ENCODE data around the gene MACROH2A1. TPM values are rescaled to one million over a fixed set of nuclear protein-coding genes. Genes with fewer than 3 reads are reported as not detected.

Gene MACROH2A1
- total and polyA plus RNA-seq, 9 of the 15 experiments (the other 6 are each of a cell fraction or from before 2014, with no cell fraction given), result 44.9 to 289 (median 193) TPM

DNA sequence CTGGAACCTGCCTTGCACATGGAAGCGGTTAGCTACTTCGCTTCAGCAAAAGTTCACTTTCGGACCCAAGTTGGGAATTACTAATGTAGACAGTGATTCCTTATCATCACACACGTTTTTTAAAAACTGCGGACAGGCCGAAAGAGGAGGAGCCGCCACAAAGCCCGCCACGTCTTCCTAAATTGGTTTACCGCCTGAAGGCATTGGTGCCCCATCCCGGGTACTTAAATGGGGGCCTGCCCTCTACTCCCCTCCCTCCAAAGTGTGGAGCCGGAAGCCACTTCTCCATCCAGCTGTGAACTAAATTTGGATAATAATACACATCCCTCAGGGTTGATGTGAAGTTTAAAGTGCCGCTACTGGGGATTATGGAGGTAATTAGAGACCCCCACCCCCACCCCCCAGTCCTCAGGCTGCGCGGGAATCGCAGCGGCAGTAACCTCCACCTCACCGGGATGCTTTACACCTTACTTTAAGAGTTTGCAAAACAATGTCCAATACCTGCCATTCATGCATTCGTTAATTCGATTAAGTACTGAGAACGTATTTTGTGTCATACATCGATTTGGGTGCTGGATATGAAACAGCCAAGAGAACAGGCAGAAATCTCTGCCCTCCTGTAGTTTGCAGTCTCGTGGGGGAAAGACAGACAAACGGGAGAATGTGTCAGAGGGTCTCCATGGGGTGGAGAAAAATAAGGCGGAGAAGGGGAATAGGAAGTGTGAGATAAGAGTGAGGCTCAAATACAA lies 937 bp upstream of the MACROH2A1 start:
- Histone ChIP-seq H2AFZ (ENCODE audit: low read depth, low read length) (peak overlapping the region; percentile 96), H3K27me3 (ENCODE audit: control insufficient read depth in 2 of 2, insufficient read depth in 2 of 2, low read length in 2 of 2) (no peaks in the 10 kb centered on the region), H3K79me2 (ENCODE audit: control insufficient read depth, insufficient read depth, low read length) (peaks cover 47% of the 10 kb centered on the region), H3K27ac (ENCODE audit: extremely low read depth, low read depth, low read length) (peak overlapping the region; percentile 89), H3K4me3 (peak overlapping the region; percentile 88), H3K9ac (ENCODE audit: insufficient read depth in 1 of 2, low read depth in 2 of 2, low read length in 2 of 2) (peak overlapping the region; percentile 88 to 98), H3K9me1 (ENCODE audit: control insufficient read depth, insufficient read depth, low read length) (peaks cover 5% of the 10 kb centered on the region), H4K20me1 (replicated peaks; ENCODE audit: control insufficient read depth, insufficient read depth, low read length) (peaks cover 25% of the 10 kb centered on the region), H3K36me3 (ENCODE audit: control insufficient read depth, insufficient read depth, low read length) (peaks cover 15% of the 10 kb centered on the region), H3K4me1 (replicated peaks in 1 of 2; ENCODE audit: control insufficient read depth in 2 of 2, insufficient read depth in 2 of 2, low read length in 2 of 2) (peaks cover 30 to 39% of the 10 kb centered on the region in 2 experiments), H3K4me2 (ENCODE audit: insufficient read depth, low read length) (peak overlapping the region; percentile 83), H3K9me3 (replicated peaks; ENCODE audit: control insufficient read depth, insufficient read depth, low read depth, low read length) (no peaks in the 10 kb centered on the region)
- intact Hi-C loops (cut with micrococcal nuclease) (no loop called here), in situ Hi-C loops (cut with MboI) (no loop called here)
- TSS peak; percentile 82 for BruUV-seq (replicated peaks)
- ChIA-PET POLR2A (interaction anchor here (0.9 to 1.3 kb wide), 4 partner anchors 8 to 36 kb away, joined by 3 to 4 read pairs (median 3); no protein-coding TSS in a partner anchor), CTCF (ENCODE audit: low intra/inter-chr PET ratio) (no interaction called here)
- DNase-seq (ENCODE audit: extremely low read depth in 1 of 4, low spot score in 3 of 4) (no peak), ATAC-seq (no peak), FAIRE-seq (no peak)
- 85% methylated on average over 25 of the region's 25 CpGs for WGBS (ENCODE audit: insufficient coverage, low coverage, missing lambda C conversion rate)
- TF ChIP-seq ZNF140 (CRISPR knock-in tag; IDR thresholded peaks at IDR 0.05), result no peak
- 0 out of 2 replicates have a peak, but pooled peaks have one; percentile 42 for TF ChIP-seq THRAP3 (IDR thresholded peaks at IDR 0.05; ENCODE audit: borderline replicate concordance)
- TF ChIP-seq, protein P1, sequence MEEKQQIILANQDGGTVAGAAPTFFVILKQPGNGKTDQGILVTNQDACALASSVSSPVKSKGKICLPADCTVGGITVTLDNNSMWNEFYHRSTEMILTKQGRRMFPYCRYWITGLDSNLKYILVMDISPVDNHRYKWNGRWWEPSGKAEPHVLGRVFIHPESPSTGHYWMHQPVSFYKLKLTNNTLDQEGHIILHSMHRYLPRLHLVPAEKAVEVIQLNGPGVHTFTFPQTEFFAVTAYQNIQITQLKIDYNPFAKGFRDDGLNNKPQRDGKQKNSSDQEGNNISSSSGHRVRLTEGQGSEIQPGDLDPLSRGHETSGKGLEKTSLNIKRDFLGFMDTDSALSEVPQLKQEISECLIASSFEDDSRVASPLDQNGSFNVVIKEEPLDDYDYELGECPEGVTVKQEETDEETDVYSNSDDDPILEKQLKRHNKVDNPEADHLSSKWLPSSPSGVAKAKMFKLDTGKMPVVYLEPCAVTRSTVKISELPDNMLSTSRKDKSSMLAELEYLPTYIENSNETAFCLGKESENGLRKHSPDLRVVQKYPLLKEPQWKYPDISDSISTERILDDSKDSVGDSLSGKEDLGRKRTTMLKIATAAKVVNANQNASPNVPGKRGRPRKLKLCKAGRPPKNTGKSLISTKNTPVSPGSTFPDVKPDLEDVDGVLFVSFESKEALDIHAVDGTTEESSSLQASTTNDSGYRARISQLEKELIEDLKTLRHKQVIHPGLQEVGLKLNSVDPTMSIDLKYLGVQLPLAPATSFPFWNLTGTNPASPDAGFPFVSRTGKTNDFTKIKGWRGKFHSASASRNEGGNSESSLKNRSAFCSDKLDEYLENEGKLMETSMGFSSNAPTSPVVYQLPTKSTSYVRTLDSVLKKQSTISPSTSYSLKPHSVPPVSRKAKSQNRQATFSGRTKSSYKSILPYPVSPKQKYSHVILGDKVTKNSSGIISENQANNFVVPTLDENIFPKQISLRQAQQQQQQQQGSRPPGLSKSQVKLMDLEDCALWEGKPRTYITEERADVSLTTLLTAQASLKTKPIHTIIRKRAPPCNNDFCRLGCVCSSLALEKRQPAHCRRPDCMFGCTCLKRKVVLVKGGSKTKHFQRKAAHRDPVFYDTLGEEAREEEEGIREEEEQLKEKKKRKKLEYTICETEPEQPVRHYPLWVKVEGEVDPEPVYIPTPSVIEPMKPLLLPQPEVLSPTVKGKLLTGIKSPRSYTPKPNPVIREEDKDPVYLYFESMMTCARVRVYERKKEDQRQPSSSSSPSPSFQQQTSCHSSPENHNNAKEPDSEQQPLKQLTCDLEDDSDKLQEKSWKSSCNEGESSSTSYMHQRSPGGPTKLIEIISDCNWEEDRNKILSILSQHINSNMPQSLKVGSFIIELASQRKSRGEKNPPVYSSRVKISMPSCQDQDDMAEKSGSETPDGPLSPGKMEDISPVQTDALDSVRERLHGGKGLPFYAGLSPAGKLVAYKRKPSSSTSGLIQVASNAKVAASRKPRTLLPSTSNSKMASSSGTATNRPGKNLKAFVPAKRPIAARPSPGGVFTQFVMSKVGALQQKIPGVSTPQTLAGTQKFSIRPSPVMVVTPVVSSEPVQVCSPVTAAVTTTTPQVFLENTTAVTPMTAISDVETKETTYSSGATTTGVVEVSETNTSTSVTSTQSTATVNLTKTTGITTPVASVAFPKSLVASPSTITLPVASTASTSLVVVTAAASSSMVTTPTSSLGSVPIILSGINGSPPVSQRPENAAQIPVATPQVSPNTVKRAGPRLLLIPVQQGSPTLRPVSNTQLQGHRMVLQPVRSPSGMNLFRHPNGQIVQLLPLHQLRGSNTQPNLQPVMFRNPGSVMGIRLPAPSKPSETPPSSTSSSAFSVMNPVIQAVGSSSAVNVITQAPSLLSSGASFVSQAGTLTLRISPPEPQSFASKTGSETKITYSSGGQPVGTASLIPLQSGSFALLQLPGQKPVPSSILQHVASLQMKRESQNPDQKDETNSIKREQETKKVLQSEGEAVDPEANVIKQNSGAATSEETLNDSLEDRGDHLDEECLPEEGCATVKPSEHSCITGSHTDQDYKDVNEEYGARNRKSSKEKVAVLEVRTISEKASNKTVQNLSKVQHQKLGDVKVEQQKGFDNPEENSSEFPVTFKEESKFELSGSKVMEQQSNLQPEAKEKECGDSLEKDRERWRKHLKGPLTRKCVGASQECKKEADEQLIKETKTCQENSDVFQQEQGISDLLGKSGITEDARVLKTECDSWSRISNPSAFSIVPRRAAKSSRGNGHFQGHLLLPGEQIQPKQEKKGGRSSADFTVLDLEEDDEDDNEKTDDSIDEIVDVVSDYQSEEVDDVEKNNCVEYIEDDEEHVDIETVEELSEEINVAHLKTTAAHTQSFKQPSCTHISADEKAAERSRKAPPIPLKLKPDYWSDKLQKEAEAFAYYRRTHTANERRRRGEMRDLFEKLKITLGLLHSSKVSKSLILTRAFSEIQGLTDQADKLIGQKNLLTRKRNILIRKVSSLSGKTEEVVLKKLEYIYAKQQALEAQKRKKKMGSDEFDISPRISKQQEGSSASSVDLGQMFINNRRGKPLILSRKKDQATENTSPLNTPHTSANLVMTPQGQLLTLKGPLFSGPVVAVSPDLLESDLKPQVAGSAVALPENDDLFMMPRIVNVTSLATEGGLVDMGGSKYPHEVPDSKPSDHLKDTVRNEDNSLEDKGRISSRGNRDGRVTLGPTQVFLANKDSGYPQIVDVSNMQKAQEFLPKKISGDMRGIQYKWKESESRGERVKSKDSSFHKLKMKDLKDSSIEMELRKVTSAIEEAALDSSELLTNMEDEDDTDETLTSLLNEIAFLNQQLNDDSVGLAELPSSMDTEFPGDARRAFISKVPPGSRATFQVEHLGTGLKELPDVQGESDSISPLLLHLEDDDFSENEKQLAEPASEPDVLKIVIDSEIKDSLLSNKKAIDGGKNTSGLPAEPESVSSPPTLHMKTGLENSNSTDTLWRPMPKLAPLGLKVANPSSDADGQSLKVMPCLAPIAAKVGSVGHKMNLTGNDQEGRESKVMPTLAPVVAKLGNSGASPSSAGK (IDR thresholded peaks at IDR 0.05), result 0 out of 2 replicates have a peak, but pooled peaks have one; percentile 17
- TF ChIP-seq, protein P2, sequence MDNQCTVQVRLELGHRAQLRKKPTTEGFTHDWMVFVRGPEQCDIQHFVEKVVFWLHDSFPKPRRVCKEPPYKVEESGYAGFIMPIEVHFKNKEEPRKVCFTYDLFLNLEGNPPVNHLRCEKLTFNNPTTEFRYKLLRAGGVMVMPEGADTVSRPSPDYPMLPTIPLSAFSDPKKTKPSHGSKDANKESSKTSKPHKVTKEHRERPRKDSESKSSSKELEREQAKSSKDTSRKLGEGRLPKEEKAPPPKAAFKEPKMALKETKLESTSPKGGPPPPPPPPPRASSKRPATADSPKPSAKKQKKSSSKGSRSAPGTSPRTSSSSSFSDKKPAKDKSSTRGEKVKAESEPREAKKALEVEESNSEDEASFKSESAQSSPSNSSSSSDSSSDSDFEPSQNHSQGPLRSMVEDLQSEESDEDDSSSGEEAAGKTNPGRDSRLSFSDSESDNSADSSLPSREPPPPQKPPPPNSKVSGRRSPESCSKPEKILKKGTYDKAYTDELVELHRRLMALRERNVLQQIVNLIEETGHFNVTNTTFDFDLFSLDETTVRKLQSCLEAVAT (IDR thresholded peaks at IDR 0.05), result peak in 1 of 2 experiments; percentile 61; a peak in 1 of 4 replicates

All from K562 (cell line).